MG63 (cell line): Measurements from ENCODE around the gene ADAMTS17. TPM values are rescaled to one million over a fixed set of nuclear protein-coding genes. Genes with fewer than 3 reads are reported as not detected.

Experiments
- DNase-seq: peaks from one replicate; pipeline ENCODE4 v3.0.0-alpha.2; 2020
- H3K27me3 ChIP-seq: fragments of 250-450 bp; sonication (Bioruptor Pico); 2 replicates; pipeline ENCODE4 v1.5.1; 2020; ENCODE audit warnings: mild to moderate bottlenecking, moderate library complexity
- H3K36me3 ChIP-seq: fragments of 250-450 bp; sonication (Bioruptor Pico); 2 replicates; pipeline ENCODE4 v1.5.1; 2020; ENCODE audit warnings: mild to moderate bottlenecking, moderate library complexity
- H3K4me3 ChIP-seq: fragments of 250-450 bp; sonication (Bioruptor Pico); 2 replicates; pipeline ENCODE4 v1.5.1; 2020; ENCODE audit warnings: mild to moderate bottlenecking, moderate library complexity
- H3K9me3 ChIP-seq: fragments of 250-450 bp; sonication (Bioruptor Pico); 2 replicates; pipeline ENCODE4 v1.5.1; 2020; ENCODE audit warnings: mild to moderate bottlenecking, moderate library complexity
- total RNA-seq: library from RNA; depleted of rRNA; stranded (reverse); fragments of >200 nt; shearing (Covaris generic); gene quantifications from 2 replicates; pipeline ENCODE4 v1.2.3, GENCODE V29; 2014; ENCODE audit warnings: low replicate concordance

Gene ADAMTS17
- total RNA-seq, 1 experiment from 2014 or later, result 3.8 TPM

DNA sequence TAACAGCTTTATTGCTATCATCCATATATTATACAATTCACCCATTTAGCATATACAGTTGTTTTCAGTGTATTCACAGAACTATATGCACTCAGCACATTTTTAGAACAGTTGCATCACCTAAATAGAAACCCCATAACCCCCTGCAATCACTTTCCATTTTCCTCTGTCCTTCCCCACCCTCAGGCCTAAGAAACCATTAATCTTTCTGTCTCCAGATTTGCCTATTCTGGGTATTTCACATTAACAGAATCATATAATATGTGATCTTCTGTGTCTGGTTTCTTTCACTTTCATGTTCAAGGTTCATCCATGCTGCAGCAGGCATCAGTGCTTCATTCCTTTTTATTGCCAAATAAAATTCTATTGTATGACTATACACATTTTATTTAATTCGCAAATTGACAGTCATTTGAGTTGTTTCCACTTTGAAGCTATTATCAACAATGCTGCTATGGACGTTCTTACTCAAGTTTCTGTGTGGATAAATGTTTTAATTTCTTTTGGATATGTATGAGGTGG, 39.8 kb downstream of the ADAMTS17 start:
- DNase-seq, result no peak
- Histone ChIP-seq H3K27me3 (no peaks in the 10 kb centered on the region), H3K9me3 (peaks cover 2% of the 10 kb centered on the region; the same call in 1 of the 2 replicates), H3K36me3 (no peaks in the 10 kb centered on the region), H3K4me3 (no peak overlapping the region)

DNA sequence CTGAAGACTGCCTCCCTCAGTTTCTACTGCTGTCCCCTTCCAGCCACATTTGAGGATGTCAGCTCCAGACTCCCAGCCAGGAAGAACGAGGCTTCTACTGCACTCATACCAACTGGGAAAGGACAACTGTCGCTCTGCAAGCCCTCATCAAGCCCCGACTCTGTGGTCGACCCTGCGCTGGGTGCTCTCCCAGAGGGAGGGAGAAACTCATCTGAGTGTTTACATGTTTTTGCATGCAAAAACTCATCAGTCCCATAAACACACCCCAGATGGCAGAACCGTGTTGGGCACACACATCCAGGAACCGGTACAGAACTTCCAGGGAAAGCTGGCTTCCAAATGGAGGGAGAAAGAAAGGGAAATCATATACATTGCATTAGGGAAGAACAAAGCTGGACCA, 43.5 kb downstream of the ADAMTS17 start:
- Histone ChIP-seq H3K9me3 (peaks cover 2% of the 10 kb centered on the region; the same call in 1 of the 2 replicates), H3K36me3 (no peaks in the 10 kb centered on the region)
- DNase-seq, result no peak

GRCh38 chr15:100297812-100298211, 44.0 kb downstream of the ADAMTS17 start:
- DNase-seq, result no peak
- Histone ChIP-seq H3K36me3 (no peaks in the 10 kb centered on the region), H3K4me3 (no peak overlapping the region), H3K9me3 (peaks cover 2% of the 10 kb centered on the region; the same call in 1 of the 2 replicates), H3K27me3 (no peaks in the 10 kb centered on the region)

More for the DNA sequence above, 43.5 kb downstream of the ADAMTS17 start:
- Histone ChIP-seq H3K27me3 (no peaks in the 10 kb centered on the region), H3K4me3 (no peak overlapping the region)

DNA sequence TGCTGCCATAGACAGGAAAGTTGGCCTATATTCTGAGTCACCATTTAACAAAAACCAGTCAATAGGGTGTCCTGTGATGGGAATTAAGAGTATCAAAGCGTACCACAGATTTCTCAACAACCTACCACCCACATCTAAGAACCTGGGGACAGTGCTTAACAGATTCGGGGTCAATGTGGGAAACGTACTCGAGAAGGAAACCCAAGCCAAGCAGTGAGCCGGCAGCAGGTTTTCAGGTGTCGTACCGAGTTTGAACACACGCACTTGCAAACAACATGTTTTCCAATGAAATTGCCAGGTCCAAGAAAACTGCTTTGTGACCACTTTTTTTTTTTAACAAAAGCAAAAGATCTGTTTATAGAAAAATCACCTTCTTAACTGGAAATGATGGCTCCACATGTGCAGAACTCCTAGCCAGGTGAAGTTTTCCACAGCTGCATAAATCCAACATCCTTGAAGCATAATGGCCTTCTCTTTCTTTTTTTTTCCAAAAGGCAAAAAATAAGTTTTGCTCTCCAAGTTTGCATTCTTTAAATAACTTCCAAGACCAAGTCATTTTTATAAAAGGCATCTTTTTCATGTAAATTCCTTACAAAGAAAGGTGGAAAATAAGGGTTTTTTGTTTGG, 45.7 kb downstream of the ADAMTS17 start:
- H3K27me3 ChIP-seq, result no peaks in the 10 kb centered on the region
- H3K36me3 ChIP-seq, result no peaks in the 10 kb centered on the region
- DNase-seq, result no peak
- no peak overlapping the region for H3K4me3 ChIP-seq
- H3K9me3 ChIP-seq, result peaks cover 2% of the 10 kb centered on the region; the same call in 1 of the 2 replicates

DNA sequence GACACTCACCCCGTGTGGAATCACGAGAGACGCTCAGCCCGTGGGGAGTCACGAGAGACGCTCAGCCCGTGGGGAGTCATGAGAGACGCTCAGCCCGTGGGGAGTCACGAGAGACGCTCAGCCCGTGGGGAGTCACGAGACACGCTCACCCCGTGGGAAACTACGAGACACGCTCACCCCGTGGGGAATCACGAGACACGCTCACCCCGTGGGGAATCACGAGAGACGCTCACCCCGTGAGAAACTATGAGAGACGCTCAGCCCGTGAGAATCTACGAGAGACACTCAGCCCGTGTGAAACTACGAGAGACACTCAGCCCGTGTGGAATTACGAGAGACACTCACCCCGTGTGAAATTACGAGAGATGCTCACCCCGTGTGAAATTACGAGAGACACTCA, 49.8 kb downstream of the ADAMTS17 start:
- Histone ChIP-seq H3K4me3 (no peak overlapping the region), H3K27me3 (no peaks in the 10 kb centered on the region), H3K36me3 (no peaks in the 10 kb centered on the region), H3K9me3 (peaks cover 6% of the 10 kb centered on the region)
- DNase-seq, result no peak

DNA sequence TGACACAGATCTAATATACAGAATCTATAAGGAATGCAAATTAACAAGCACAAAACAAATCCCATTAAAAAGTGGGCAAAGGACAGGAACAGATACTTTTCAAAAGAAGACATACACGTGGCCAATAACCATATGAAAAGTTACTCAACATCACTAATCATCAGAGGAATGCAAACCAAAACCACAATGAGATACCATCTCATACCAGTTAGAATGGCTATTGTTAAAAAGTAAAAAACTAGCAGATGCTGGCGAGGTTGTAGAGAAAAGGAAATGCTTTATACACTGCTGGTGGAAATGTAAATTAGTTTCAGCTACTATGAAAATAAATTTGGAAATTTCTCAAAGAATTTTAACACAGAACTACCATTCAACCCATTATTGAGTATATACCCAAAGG, 50.7 kb downstream of the ADAMTS17 start:
- H3K36me3 ChIP-seq, result no peaks in the 10 kb centered on the region
- H3K9me3 ChIP-seq, result peaks cover 8% of the 10 kb centered on the region
- DNase-seq, result no peak
- H3K4me3 ChIP-seq, result no peak overlapping the region
- no peaks in the 10 kb centered on the region for H3K27me3 ChIP-seq

- H3K4me3 ChIP-seq, result no peak overlapping the region
- peaks cover 8% of the 10 kb centered on the region for H3K9me3 ChIP-seq
- DNase-seq, result no peak
- H3K36me3 ChIP-seq, result no peaks in the 10 kb centered on the region
- H3K27me3 ChIP-seq, result no peaks in the 10 kb centered on the region
Observed at GRCh38 chr15:100285641-100286295, 56.0 kb downstream of the ADAMTS17 start.

- H3K36me3 ChIP-seq, result no peaks in the 10 kb centered on the region
- DNase-seq, result peak; percentile 46
- no peak overlapping the region for H3K4me3 ChIP-seq
- H3K9me3 ChIP-seq, result peaks cover 4% of the 10 kb centered on the region
- no peaks in the 10 kb centered on the region for H3K27me3 ChIP-seq
Observed at GRCh38 chr15:100284701-100285100, 57.1 kb downstream of the ADAMTS17 start.

DNA sequence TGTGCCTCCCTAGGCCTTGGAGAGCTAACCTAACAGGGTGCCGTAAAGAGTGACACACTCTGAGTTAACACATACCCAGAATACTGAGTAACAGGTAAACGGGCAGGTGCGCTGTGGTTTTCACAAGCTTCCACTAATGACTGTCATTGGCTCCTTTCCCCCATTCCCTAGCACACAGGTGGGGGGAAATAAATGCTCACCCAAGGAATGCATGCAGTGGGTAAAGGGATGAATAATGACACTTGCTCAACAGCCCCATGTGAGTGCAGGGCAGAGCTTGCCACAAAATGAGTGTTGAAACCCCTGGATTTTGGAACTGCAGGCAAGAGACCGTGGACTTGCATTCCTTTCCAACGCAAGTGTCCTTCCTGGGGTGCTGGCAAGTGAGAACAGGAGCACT, 57.6 kb downstream of the ADAMTS17 start:
- no peaks in the 10 kb centered on the region for H3K27me3 ChIP-seq
- H3K4me3 ChIP-seq, result no peak overlapping the region
- H3K9me3 ChIP-seq, result peaks cover 2% of the 10 kb centered on the region
- H3K36me3 ChIP-seq, result no peaks in the 10 kb centered on the region
- no peak for DNase-seq

GRCh38 chr15:100281096-100281917, 60.5 kb downstream of the ADAMTS17 start:
- Histone ChIP-seq H3K9me3 (no peaks in the 10 kb centered on the region), H3K4me3 (no peak overlapping the region), H3K27me3 (no peaks in the 10 kb centered on the region), H3K36me3 (no peaks in the 10 kb centered on the region)
- no peak for DNase-seq

DNA sequence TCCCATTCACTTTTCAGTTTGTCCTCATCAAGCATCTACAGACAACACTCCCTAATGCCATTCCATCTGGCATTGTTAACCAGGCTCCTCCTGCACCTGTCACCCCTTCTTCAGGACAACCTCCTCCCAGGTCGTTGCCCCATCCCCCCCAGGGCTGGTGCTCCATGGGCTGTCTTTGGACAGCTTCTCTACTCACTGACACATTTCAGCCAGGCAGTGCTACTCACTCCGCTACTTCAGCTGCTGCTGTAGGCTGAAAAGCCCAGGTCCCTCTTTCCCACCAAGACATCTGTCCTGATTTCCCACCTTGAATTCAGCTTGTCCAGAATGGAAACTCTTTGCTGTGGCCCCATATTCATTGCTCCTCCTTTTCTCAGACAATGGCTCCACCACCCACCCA, 61.9 kb downstream of the ADAMTS17 start:
- no peaks in the 10 kb centered on the region for H3K9me3 ChIP-seq
- no peak overlapping the region for H3K4me3 ChIP-seq
- DNase-seq, result no peak
- H3K27me3 ChIP-seq, result no peaks in the 10 kb centered on the region
- no peaks in the 10 kb centered on the region for H3K36me3 ChIP-seq

DNA sequence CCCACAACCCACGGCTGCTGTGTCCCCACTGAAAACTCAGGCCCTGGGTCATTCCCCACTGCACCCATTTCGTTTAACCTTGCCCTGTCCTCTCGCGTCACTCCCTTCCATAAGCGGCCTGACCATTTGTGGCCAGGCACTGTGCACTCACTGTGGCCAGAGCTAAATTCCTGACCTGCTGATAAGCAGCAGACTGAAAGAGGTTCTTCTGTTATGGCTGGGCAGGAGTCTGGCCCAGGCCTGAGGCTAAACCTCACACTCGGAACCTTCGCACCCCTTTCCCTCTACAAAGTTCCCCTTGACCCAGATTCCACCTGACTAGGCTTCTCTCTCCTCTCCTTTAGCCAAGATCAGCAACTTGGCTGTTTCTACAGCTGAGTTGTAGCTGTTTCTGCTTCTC, 62.3 kb downstream of the ADAMTS17 start:
- H3K27me3 ChIP-seq, result no peaks in the 10 kb centered on the region
- H3K9me3 ChIP-seq, result no peaks in the 10 kb centered on the region
- no peak for DNase-seq
- H3K4me3 ChIP-seq, result no peak overlapping the region
- H3K36me3 ChIP-seq, result no peaks in the 10 kb centered on the region

- no peaks in the 10 kb centered on the region for H3K36me3 ChIP-seq
- no peak overlapping the region for H3K4me3 ChIP-seq
- no peaks in the 10 kb centered on the region for H3K27me3 ChIP-seq
- no peaks in the 10 kb centered on the region for H3K9me3 ChIP-seq
- DNase-seq, result no peak
Observed at GRCh38 chr15:100278596-100279380, 63.0 kb downstream of the ADAMTS17 start.

DNA sequence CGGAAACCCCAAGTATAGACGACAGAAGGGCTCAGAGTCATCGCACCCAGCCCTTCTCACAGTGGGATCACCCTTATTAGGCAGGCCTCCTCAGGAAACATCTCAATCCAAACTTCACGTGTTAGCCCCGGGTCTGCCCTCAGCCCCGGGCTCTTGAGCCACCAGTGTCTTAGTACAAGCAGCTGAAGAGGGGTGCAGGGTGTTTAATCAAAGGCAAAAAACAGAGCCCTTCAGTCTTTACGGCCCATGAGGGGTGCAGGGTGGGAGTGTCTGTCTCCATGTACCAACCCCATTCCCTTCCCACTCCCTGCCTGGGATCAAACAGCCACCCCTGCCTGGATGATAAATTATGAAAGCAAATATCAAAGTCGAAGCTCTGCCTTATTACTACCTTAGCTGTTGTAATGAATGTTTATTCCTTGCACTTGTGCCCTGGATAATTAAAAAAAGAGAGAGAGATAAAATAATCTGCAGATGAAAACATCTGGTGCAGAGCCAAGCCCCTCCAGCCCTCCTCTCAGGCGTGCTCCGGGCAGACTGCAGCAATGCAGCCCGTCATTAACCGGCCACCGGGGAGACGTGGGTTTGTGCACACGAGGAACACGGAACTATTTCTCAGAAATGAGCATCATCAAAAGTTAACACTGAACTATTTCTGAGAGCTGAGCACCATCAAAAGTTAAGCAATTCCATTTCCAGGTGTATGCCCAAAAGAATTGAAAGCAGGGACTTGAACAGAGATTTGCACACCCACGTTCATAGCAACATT, 64.5 kb downstream of the ADAMTS17 start:
- no peak for DNase-seq
- Histone ChIP-seq H3K9me3 (peaks cover 8% of the 10 kb centered on the region), H3K4me3 (no peak overlapping the region)

GRCh38 chr15:100276506-100276905, 65.3 kb downstream of the ADAMTS17 start:
- H3K36me3 ChIP-seq, result no peaks in the 10 kb centered on the region
- DNase-seq, result no peak
- peaks cover 8% of the 10 kb centered on the region for H3K9me3 ChIP-seq
- no peaks in the 10 kb centered on the region for H3K27me3 ChIP-seq
- no peak overlapping the region for H3K4me3 ChIP-seq

More for the DNA sequence above, 64.5 kb downstream of the ADAMTS17 start:
- no peaks in the 10 kb centered on the region for H3K36me3 ChIP-seq
- H3K27me3 ChIP-seq, result no peaks in the 10 kb centered on the region

DNA sequence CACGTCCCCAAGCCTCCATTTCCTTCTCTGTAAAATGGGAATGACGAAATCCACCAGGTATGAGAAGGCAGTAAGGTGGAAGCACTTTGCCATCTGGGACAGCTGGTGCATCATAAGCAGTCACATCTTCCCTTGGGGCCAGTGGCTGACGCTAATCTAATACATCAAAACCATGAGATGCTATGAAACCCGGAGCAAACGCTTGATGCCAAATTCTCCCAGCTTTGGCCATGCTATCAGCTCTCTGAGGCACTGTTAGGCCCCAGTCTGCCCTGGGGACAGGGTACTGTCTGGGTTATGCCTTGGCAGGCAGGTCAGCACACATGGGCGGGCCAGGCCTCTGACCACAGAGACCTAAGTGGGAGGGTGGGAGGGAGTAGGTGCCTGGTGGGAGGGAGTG, 66.1 kb downstream of the ADAMTS17 start:
- Histone ChIP-seq H3K4me3 (no peak overlapping the region), H3K9me3 (peaks cover 8% of the 10 kb centered on the region), H3K27me3 (no peaks in the 10 kb centered on the region), H3K36me3 (no peaks in the 10 kb centered on the region)
- no peak for DNase-seq
